Measurements from ENCODE around the gene CLHC1.
"Not testable (repeated sequence)": the region's sequence is repeated elsewhere in the genome, so short reads cannot be mapped to it uniquely, and the experiment has no call there.

CLHC1 gene

DNA sequence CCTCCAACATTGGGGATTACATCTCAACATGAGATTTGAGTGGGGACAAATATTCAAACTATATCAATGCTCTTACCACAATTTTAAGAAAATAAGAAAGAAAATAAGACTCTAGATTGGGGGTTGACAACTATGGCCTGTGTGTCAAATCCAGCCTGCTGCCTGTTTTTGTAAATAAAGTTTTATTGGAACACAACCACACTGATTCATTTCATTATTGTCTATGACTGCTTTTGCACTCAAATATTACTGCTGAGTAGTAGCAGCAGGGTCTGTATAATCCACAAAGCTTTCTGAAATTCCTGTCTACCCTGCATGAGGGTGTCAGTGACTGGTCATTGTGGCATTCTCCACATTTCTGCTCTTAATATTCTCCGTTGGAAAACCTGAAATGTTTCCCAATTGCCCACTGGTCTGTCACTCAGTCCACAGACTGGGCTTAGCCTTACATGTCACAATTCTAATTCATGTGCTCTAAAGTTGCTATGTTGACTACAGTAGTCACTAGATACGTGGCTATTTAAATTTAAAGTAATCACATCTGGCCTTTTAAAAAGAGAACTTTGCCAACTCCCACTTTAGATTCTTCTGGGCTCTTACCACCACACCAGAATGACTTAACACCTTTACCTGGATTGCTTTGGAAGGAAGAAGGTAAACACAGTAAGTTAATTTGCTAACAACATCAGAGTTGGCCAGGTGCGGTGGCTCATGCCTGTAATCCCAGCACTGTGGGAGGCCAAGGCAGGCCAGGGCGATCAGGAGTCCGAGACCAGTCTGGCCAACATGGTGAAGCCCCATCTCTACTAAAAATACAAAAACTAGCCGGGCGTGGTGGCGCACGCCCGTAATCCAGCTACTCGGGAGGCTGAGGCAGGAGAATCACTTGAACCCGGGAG, 86.9 kb downstream of the CLHC1 start:
- H3K4me3 ChIP-seq (ENCODE audit: control insufficient read depth, low read depth, low read length) = no peak overlapping the region
- TF ChIP-seq, protein P1, sequence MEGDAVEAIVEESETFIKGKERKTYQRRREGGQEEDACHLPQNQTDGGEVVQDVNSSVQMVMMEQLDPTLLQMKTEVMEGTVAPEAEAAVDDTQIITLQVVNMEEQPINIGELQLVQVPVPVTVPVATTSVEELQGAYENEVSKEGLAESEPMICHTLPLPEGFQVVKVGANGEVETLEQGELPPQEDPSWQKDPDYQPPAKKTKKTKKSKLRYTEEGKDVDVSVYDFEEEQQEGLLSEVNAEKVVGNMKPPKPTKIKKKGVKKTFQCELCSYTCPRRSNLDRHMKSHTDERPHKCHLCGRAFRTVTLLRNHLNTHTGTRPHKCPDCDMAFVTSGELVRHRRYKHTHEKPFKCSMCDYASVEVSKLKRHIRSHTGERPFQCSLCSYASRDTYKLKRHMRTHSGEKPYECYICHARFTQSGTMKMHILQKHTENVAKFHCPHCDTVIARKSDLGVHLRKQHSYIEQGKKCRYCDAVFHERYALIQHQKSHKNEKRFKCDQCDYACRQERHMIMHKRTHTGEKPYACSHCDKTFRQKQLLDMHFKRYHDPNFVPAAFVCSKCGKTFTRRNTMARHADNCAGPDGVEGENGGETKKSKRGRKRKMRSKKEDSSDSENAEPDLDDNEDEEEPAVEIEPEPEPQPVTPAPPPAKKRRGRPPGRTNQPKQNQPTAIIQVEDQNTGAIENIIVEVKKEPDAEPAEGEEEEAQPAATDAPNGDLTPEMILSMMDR (IDR thresholded peaks at IDR 0.05; ENCODE audit: control insufficient read depth, insufficient read depth, low read depth, low read length, missing control alignments) = no peak
- no peak for DNase-seq (ENCODE audit: low read depth)

DNA sequence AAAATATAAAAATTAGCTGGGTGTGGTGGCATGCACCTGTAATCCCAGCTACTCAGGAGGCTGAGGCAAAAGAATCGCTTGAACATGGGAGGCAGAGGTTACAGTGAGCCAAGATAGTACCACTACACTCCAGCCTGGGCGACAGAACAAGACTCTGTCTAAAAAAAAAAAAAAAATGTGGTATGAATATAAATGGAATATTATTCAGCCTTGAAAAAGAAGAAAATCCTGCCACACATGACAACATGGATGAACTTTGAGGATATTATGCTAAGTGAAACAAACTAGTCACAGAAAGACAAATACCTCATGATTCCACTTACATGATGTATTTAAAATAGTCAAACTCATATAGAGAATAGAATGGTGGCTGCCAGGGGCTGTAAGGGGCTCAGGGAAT, 88.4 kb downstream of the CLHC1 start:
- not testable (repeated sequence) for DNase-seq (ENCODE audit: low read depth); H3K4me3 ChIP-seq (ENCODE audit: control insufficient read depth, low read depth, low read length)

DNA sequence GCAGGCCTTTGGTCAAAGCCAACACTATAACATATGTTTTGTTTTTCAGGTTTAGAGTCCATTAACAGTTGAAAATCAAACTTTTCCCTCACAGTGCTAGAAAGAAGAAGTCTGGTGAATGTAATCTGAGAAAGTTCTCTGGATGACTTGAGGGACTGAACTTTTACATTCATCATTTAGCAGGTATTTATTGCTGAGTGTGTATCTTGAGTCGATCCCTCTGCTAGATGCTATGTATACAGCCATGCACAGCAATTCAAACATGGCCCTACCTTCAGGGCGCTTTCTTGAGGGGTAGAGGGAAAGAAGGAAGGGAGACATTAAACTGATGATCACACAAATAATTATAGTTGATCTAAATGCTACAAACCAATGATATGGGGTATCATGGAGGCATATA, 89.6 kb downstream of the CLHC1 start:
- H3K4me3 ChIP-seq (ENCODE audit: control insufficient read depth, low read depth, low read length) = no peak overlapping the region
- DNase-seq (ENCODE audit: low read depth) = no peak
- TF ChIP-seq, protein P1 (IDR thresholded peaks at IDR 0.05; ENCODE audit: control insufficient read depth, insufficient read depth, low read depth, low read length, missing control alignments) = no peak

DNA sequence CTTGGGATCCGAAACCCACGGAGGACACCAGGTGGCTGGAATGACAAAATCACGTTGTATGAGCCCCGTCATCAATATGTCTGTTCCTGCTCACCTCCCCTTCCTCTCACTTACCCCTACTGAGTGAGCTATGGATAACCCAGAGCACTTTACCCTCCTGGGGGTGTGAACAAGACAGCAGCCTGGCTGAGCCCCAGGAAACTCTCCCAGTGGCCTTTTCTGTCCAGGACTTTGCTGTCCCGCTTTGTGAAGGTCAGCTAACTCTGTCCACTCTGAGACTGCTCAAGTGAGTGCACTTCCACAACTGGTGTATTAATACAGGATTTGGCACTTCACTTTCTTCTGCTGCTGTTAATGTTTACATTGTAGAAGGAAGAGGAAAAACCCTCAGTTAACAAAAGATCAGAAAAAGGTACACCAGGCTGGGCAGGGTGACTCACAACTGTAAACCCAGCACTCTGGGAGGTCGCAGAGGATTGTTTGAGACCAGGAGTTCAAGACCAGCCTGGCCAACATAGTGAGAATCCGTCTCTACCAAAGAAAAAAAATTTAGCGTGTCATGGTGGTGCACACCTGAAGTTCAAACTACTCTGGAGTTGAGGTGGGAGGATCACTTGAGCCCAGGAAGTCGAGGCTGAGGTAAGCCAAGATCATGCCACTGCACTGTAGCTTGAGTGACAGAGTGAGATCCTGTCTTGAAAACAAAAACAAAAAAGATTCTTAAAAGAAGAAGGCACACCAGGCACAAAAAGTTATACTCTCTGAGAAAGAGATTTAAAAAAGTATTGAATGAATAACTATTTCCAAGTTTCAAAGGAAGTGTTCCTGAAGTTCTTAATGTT, 90.3 kb downstream of the CLHC1 start:
- no peak for DNase-seq (ENCODE audit: low read depth)
- no peak overlapping the region for H3K4me3 ChIP-seq (ENCODE audit: control insufficient read depth, low read depth, low read length)
- TF ChIP-seq, protein P1 (IDR thresholded peaks at IDR 0.05; ENCODE audit: control insufficient read depth, insufficient read depth, low read depth, low read length, missing control alignments) = no peak

DNA sequence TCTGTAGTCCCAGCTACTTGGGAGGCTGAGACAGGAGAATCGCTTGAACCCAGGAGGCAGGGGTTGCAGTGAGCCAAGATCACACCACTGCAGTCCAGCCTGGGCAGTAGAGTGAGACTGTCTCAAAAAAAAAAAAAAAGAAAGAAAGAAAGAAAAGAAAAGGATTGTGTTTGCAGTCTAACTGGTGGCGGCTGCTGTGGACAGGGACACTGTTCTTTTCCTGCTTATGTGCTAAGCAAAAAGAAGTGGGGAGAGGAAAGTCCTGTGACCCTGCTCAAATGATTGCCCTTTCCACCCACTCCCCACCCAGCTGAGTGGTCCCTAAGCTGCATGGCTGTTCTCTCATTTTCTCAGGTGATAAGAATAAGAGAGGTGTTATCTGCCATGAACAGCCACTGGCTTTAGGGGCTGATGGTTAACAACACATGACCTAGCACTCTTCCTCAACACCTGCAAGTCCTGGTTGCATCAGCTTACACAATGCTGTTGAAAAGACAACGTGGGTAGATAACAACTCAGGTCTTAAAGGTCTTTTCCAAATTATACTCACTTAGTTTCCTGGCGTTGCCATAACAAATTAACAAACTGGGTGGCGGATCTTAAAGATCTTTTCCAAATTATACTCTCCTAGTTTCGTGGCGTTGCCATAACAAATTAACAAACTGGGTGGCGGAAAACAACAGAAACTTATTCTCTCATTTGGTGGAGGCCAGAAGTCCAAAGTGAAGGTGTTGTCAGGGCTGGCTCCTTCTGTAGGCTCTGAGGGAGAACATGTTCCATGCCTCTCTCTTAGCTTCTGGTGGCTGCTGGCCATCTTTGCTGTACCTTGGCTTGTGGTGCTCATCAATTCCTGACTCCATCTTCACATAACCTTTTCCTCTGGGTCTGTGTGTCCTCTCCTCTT, 91.5 kb downstream of the CLHC1 start:
- no peak overlapping the region for H3K4me3 ChIP-seq (ENCODE audit: control insufficient read depth, low read depth, low read length)
- TF ChIP-seq, protein P1 (IDR thresholded peaks at IDR 0.05; ENCODE audit: control insufficient read depth, insufficient read depth, low read depth, low read length, missing control alignments) = no peak
- no peak for DNase-seq (ENCODE audit: low read depth)

DNA sequence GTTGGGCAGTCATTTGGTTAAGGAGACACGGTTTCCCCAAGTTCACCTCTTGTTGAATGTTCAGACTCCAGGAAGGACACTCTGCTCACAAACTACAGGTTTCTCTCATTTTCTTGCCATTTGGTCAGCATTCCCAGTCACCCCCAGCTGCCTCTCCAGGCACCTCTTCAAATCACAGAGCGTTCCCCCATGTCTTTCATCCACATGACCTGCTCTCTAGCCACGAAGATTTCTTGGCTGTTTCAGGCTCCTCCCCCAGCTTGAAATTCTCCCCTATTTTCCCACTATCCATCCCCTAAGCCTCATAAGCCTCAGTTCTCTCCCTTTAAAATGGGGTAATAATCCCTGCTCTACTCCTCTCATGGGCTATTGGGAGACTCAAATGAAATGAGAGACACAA, 92.8 kb downstream of the CLHC1 start:
- TF ChIP-seq, protein P1 (IDR thresholded peaks at IDR 0.05; ENCODE audit: control insufficient read depth, insufficient read depth, low read depth, low read length, missing control alignments) = no peak
- no peak for DNase-seq (ENCODE audit: low read depth)
- no peak overlapping the region for H3K4me3 ChIP-seq (ENCODE audit: control insufficient read depth, low read depth, low read length)

Data from AG09309 (cell line).